GM11168 (cell line): ENCODE measurements around the gene VPS39.

ENCODE experiments used
- in situ Hi-C: fragments of 300-500 bp; cut with MboI; formaldehyde crosslinking; loops from one replicate; pipeline ENCODE4 v1.12.0; 2022; ENCODE audit warnings: low sequenced_read_pairs; ENCODE audit not compliant: unreplicated experiment

Gene VPS39

GRCh38 chr15:42163947-42164550 lies 44.1 kb downstream of the VPS39 start:
- in situ Hi-C loops: no loop called here

GRCh38 chr15:42163291-42163690 lies 44.8 kb downstream of the VPS39 start:
- in situ Hi-C loops: no loop called here

GRCh38 chr15:42160136-42160535 lies 48.0 kb downstream of the VPS39 start:
- in situ Hi-C loops: no loop called here

GRCh38 chr15:42159381-42160015 lies 48.6 kb downstream of the VPS39 start:
- in situ Hi-C loops: no loop called here

GRCh38 chr15:42158941-42159340 lies 49.2 kb downstream of the VPS39 start:
- in situ Hi-C loops: no loop called here

- in situ Hi-C loops: no loop called here
These were observed 49.9 kb downstream of the VPS39 start for GRCh38 chr15:42157981-42158765.

GRCh38 chr15:42157381-42157780 lies 50.7 kb downstream of the VPS39 start:
- in situ Hi-C loops: no loop called here

GRCh38 chr15:42156243-42156922 lies 51.7 kb downstream of the VPS39 start, which contains the start of gene PLA2G4F:
PLA2G4F (minus strand) TSS chr15:42156636; CDS start chr15:42156549, 87 bp downstream.
- in situ Hi-C loops: no loop called here

- in situ Hi-C loops: no loop called here
These were observed 52.4 kb downstream of the VPS39 start for GRCh38 chr15:42155546-42156242.

GRCh38 chr15:42154956-42155355 lies 53.1 kb downstream of the VPS39 start:
- in situ Hi-C loops: no loop called here

GRCh38 chr15:42154212-42154941 lies 53.7 kb downstream of the VPS39 start:
- in situ Hi-C loops: no loop called here

- in situ Hi-C loops: no loop called here
These were observed 54.3 kb downstream of the VPS39 start for GRCh38 chr15:42153874-42154211.

GRCh38 chr15:42152921-42153698 lies 55.0 kb downstream of the VPS39 start:
- in situ Hi-C loops: no loop called here

- in situ Hi-C loops: no loop called here
These were observed 55.7 kb downstream of the VPS39 start for GRCh38 chr15:42152196-42152920.

GRCh38 chr15:42151736-42152135 lies 56.4 kb downstream of the VPS39 start:
- in situ Hi-C loops: no loop called here

GRCh38 chr15:42151141-42151561 lies 57.0 kb downstream of the VPS39 start:
- in situ Hi-C loops: no loop called here

- in situ Hi-C loops: no loop called here
These were observed 57.7 kb downstream of the VPS39 start for GRCh38 chr15:42150219-42150970.
